Liver (tissue), 9 donors: ENCODE measurements around the gene COX8A. TPM values are rescaled to one million over a fixed set of nuclear protein-coding genes. Genes with fewer than 3 reads are reported as not detected.

Experiments used
- DNase-seq: peaks from one replicate; pipeline ENCODE4 v3.0.0-alpha.2; 2017; ENCODE audit warnings: low spot score
- H3K27ac ChIP-seq, 2 donors: one replicate each; pipeline ENCODE4 v1.7.0; 2013; ENCODE audit warnings: inconsistent platforms in 2 of 2, low read length in 2 of 2, control low read depth in 1 of 2, low read depth in 1 of 2, mild to moderate bottlenecking in 1 of 2
- H3K27me3 ChIP-seq, 4 donors: one replicate each; pipeline versions ENCODE4 v1.6.1 to v1.7.0; 2013; ENCODE audit warnings: low read length in 3 of 4, inconsistent platforms in 1 of 4, mild to moderate bottlenecking in 1 of 4, moderate library complexity in 1 of 4; ENCODE audit not compliant: control insufficient read depth in 4 of 4, insufficient read depth in 4 of 4
- H3K36me3 ChIP-seq, 4 donors: one replicate each; pipeline versions ENCODE4 v1.6.1 to v1.7.0; 2013; ENCODE audit warnings: low read length in 3 of 4, mild to moderate bottlenecking in 3 of 4, low read depth in 1 of 4, moderate library complexity in 1 of 4; ENCODE audit not compliant: control insufficient read depth in 4 of 4, insufficient read depth in 3 of 4
- H3K4me1 ChIP-seq, 4 donors: one replicate each; pipeline versions ENCODE4 v1.6.1 to v1.7.0; 2013; ENCODE audit warnings: low read length in 3 of 4, mild to moderate bottlenecking in 3 of 4, moderate library complexity in 1 of 4; ENCODE audit not compliant: control insufficient read depth in 4 of 4, insufficient read depth in 4 of 4
- H3K4me3 ChIP-seq, 3 donors: one replicate each; pipeline versions ENCODE4 v1.6.1 to v1.7.0; 2013; ENCODE audit warnings: low read length in 3 of 3, control low read depth in 1 of 3, low read depth in 1 of 3, mild to moderate bottlenecking in 1 of 3
- H3K9ac ChIP-seq, 2 donors: one replicate each; pipeline ENCODE4 v1.7.0; 2013; ENCODE audit warnings: low read length in 2 of 2, mild to moderate bottlenecking in 2 of 2, moderate library complexity in 2 of 2, control low read depth in 1 of 2, low read depth in 1 of 2
- H3K9me3 ChIP-seq, 4 donors: one replicate each; pipeline versions ENCODE4 v1.6.1 to v1.7.0; 2013; ENCODE audit warnings: low read length in 3 of 4; ENCODE audit not compliant: control insufficient read depth in 4 of 4
- EGR1 ChIP-seq, 2 donors: IDR thresholded peaks; 2 replicates each; pipeline ENCODE4 v1.6.1; 2016 to 2018; ENCODE audit warnings: antibody characterized with exemption in 2 of 2, low read depth in 2 of 2
- FOXA1 ChIP-seq: IDR thresholded peaks from 2 replicates; pipeline ENCODE4 v1.6.1; 2016; ENCODE audit warnings: antibody characterized with exemption
- FOXA2 ChIP-seq: IDR thresholded peaks from 2 replicates; pipeline ENCODE4 v1.6.1; 2016; ENCODE audit warnings: antibody characterized with exemption
- GABPA ChIP-seq, 2 donors: IDR thresholded peaks in 1 of 2; conservative IDR thresholded peaks in 1 of 2; 2 replicates each; pipeline ENCODE4 v1.6.1; 2016; ENCODE audit warnings: antibody characterized with exemption in 2 of 2, mild to moderate bottlenecking in 1 of 2, moderate library complexity in 1 of 2
- HNF4A ChIP-seq, 2 donors: conservative IDR thresholded peaks; 2 replicates each; pipeline ENCODE4 v1.6.1; 2016; ENCODE audit warnings: antibody characterized with exemption in 2 of 2, mild to moderate bottlenecking in 2 of 2
- HNF4G ChIP-seq: IDR thresholded peaks from 2 replicates; pipeline ENCODE4 v1.6.1; 2016; ENCODE audit warnings: antibody characterized with exemption
- JUND ChIP-seq, 2 donors: IDR thresholded peaks; 2 replicates each; pipeline ENCODE4 v1.6.1; 2016; ENCODE audit warnings: antibody characterized with exemption in 2 of 2
- NR2F2 ChIP-seq: IDR thresholded peaks from 2 replicates; pipeline ENCODE4 v1.6.1; 2016; ENCODE audit warnings: antibody characterized with exemption
- RAD21 ChIP-seq, 2 donors: IDR thresholded peaks; 2 replicates each; pipeline ENCODE4 v1.6.1; 2016; ENCODE audit warnings: antibody characterized with exemption in 2 of 2, mild to moderate bottlenecking in 2 of 2
- RXRA ChIP-seq, 2 donors: IDR thresholded peaks; 2 replicates each; pipeline ENCODE4 v1.6.1; 2017 to 2018; ENCODE audit warnings: antibody characterized with exemption in 2 of 2, mild to moderate bottlenecking in 1 of 2
- SP1 ChIP-seq: IDR thresholded peaks from 2 replicates; pipeline ENCODE4 v1.6.1; 2018; ENCODE audit warnings: antibody characterized with exemption, mild to moderate bottlenecking
- TAF1 ChIP-seq: conservative IDR thresholded peaks from 2 replicates; pipeline ENCODE4 v1.6.1; 2016; ENCODE audit warnings: antibody characterized with exemption, mild to moderate bottlenecking
- YY1 ChIP-seq: IDR thresholded peaks from 2 replicates; pipeline ENCODE4 v1.6.1; 2016; ENCODE audit warnings: antibody characterized with exemption, mild to moderate bottlenecking
- WGBS: extraction: QIAGEN DNeasy Blood & Tissue Kit; methylation state at CpG from one replicate; pipeline ENCODE4 v1.1.7; 2013; 5-methylcytosine and 5-hydroxymethylcytosine counted together
- polyA plus RNA-seq, 2 donors: library from polyadenylated mRNA; stranded (reverse) in 1 of 2; unstranded in 1 of 2; fragments of 200-250 nt in 1 of 2; fragments of >200 nt in 1 of 2; fragmentation: Nextera tagmentation in 1 of 2; extraction: Ambion mirVana in 1 of 2; gene quantifications; one replicate each; pipeline versions ENCODE4 v1.2.1 to v1.2.3, GENCODE V29; 2013 to 2015
- total RNA-seq, 2 donors: library from RNA; depleted of rRNA; stranded (reverse); fragments of >200 nt; gene quantifications; one replicate each; pipeline ENCODE4 v1.2.3, GENCODE V29; 2014
- TF ChIP-seq, protein P1 (sequence below): fragments of 150-350 bp; IDR thresholded peaks from 2 replicates; pipeline ENCODE4 v1.5.1; 2017; ENCODE audit warnings: improper control_type of control experiment, low read depth, low read length; ENCODE audit not compliant: missing input control
- TF ChIP-seq, protein P2 (sequence below): IDR thresholded peaks from 2 replicates; pipeline ENCODE4 v1.6.1; 2016; ENCODE audit warnings: antibody characterized with exemption
- TF ChIP-seq, protein P3 (sequence below): IDR thresholded peaks from 2 replicates; pipeline ENCODE4 v1.6.1; 2016; ENCODE audit warnings: antibody characterized with exemption
- TF ChIP-seq, protein P4 (sequence below): IDR thresholded peaks from 2 replicates; pipeline ENCODE4 v1.6.1; 2016; ENCODE audit warnings: antibody characterized with exemption
- donor health status: healthy.
- donor health status: healthy.
- donor health status: healthy.
- donor health status: healthy.
- donor health status: healthy.

COX8A gene
- total and polyA plus RNA-seq, 4 donors = 250 to 586 (median 363) TPM

DNA sequence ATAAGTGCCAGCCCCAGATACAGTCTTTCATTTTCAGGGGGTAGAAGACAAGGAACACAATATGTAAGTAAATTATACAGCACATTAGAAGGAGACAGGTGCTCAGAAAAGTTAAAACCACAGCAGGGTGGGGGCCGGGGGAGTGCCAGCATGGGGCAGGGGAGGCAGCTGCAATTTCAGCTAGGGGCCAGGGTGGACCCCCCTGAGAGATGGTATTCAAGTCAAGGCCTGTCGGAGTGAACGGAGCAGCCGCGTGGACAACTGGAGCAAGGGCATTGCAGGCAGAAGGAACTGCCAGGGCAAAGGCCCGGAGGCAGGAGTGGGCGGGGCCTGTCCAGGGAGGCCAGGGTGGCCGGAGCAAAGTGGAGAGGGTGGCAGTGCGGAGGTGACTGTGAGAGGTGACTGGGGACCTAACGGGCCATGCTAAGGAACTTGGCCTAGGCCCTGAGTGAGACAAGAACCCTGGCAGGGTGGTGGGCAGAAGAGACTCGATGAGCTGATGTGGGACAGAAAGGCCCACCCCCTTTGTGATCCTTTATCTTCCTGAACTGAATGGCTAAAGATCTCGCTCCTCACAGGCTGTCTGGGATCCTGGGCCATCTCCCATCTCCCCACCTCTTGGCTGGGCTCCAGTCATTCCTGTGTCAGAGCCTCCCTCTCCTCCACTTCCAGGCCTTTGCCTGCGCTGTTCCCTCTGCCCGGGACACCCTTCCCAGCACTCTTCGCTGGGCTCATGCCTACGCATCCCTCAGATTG lies 38.9 kb downstream of the COX8A start:
- Histone ChIP-seq H3K4me3 (no peak overlapping the region), H3K36me3 (no peaks in the 10 kb centered on the region), H3K27ac (no peak overlapping the region), H3K4me1 (peaks cover 0 to 3% (median 2%) of the 10 kb centered on the region in 4 donors), H3K9ac (no peak overlapping the region), H3K9me3 (no peaks in the 10 kb centered on the region), H3K27me3 (no peaks in the 10 kb centered on the region)
- TF ChIP-seq JUND (IDR thresholded peaks at IDR 0.05) (no peak), FOXA1 (no peak), YY1 (no peak), EGR1 (IDR thresholded peaks at IDR 0.05; ENCODE audit: low read depth in 2 of 2) (no peak), HNF4G (no peak), GABPA (IDR thresholded peaks at IDR 0.05 in 1 of 2, conservative IDR thresholded peaks at IDR 0.05 in 1 of 2) (no peak), RXRA (IDR thresholded peaks at IDR 0.05) (no peak), RAD21 (IDR thresholded peaks at IDR 0.05) (no peak), FOXA2 (no peak), NR2F2 (no peak), TAF1 (no peak), HNF4A (conservative IDR thresholded peaks at IDR 0.05) (no peak), SP1 (no peak)
- TF ChIP-seq, protein P1, sequence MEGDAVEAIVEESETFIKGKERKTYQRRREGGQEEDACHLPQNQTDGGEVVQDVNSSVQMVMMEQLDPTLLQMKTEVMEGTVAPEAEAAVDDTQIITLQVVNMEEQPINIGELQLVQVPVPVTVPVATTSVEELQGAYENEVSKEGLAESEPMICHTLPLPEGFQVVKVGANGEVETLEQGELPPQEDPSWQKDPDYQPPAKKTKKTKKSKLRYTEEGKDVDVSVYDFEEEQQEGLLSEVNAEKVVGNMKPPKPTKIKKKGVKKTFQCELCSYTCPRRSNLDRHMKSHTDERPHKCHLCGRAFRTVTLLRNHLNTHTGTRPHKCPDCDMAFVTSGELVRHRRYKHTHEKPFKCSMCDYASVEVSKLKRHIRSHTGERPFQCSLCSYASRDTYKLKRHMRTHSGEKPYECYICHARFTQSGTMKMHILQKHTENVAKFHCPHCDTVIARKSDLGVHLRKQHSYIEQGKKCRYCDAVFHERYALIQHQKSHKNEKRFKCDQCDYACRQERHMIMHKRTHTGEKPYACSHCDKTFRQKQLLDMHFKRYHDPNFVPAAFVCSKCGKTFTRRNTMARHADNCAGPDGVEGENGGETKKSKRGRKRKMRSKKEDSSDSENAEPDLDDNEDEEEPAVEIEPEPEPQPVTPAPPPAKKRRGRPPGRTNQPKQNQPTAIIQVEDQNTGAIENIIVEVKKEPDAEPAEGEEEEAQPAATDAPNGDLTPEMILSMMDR = no peak
- TF ChIP-seq, protein P2, sequence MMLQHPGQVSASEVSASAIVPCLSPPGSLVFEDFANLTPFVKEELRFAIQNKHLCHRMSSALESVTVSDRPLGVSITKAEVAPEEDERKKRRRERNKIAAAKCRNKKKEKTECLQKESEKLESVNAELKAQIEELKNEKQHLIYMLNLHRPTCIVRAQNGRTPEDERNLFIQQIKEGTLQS = no peak
- TF ChIP-seq, protein P3, sequence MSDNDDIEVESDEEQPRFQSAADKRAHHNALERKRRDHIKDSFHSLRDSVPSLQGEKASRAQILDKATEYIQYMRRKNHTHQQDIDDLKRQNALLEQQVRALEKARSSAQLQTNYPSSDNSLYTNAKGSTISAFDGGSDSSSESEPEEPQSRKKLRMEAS = no peak
- TF ChIP-seq, protein P4, sequence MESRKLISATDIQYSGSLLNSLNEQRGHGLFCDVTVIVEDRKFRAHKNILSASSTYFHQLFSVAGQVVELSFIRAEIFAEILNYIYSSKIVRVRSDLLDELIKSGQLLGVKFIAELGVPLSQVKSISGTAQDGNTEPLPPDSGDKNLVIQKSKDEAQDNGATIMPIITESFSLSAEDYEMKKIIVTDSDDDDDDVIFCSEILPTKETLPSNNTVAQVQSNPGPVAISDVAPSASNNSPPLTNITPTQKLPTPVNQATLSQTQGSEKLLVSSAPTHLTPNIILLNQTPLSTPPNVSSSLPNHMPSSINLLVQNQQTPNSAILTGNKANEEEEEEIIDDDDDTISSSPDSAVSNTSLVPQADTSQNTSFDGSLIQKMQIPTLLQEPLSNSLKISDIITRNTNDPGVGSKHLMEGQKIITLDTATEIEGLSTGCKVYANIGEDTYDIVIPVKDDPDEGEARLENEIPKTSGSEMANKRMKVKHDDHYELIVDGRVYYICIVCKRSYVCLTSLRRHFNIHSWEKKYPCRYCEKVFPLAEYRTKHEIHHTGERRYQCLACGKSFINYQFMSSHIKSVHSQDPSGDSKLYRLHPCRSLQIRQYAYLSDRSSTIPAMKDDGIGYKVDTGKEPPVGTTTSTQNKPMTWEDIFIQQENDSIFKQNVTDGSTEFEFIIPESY = no peak
- no peak for DNase-seq
- 96% methylated on average over 16 of the region's 16 CpGs for WGBS

DNA sequence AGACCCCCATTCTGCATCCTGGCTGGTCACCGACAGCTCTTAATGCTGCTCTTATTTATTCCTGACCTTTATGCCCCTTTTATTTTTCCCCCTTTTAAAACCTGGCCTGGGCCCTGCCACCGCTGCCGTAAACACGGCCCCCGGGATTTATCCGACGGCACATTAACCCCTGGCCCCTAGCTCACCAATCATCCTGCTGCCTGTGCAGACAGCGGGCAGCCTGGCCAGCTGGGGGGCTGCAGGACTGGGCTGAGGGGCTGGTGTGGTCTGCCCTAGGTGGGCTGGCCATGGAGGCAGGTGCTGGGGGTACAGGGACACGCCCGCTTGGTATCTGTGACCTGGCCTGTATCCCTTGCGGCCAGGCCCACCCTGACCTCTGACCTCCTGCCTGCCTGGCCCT lies 39.9 kb downstream of the COX8A start:
- H3K9ac ChIP-seq = no peak overlapping the region
- H3K9me3 ChIP-seq = no peaks in the 10 kb centered on the region
- TF ChIP-seq YY1 = no peak
- no peak for TF ChIP-seq EGR1 (IDR thresholded peaks at IDR 0.05; ENCODE audit: low read depth in 2 of 2)
- no peak for TF ChIP-seq HNF4G
- TF ChIP-seq TAF1 = no peak
- no peak for TF ChIP-seq NR2F2
- WGBS = 95% methylated on average over 11 of the region's 11 CpGs
- no peak overlapping the region for H3K4me3 ChIP-seq
- no peaks in the 10 kb centered on the region for H3K36me3 ChIP-seq
- DNase-seq = no peak
- no peaks in the 10 kb centered on the region for H3K27me3 ChIP-seq
- no peak overlapping the region for H3K27ac ChIP-seq
- no peaks in the 10 kb centered on the region for H3K4me1 ChIP-seq
